NK-92 (cell line): Measurements from ENCODE around the gene DCP2.

Source experiments
- DNase-seq: peaks from one replicate; lab custom pipeline; 2025; ENCODE audit not compliant: unreplicated experiment; lab: John Stamatoyannopoulos, UW

DCP2 gene

GRCh38 chr5:113042491-113043243 is 66.1 kb downstream of the DCP2 start:
- no peak for DNase-seq

DNA sequence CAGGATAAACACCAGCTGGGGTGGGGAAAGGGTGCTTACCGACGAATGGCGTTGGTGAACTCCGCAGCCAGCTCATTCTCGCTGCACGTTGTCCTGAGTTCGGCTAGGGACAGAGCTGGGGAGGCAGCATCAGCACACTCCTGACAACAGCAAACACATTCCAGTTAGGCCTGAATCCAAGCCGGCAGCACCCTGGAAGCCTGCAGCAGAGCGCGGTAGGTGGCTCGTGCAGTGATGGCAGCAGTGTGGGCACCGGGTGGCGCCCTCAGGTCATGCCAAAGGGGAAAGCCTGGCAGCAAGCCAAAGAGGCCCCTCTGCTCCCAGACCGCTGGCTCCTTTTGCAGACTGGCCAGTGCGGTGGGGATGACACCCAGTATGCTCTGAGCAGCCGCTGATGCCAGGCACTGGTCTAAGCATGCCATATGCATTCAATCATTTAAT is 66.9 kb downstream of the DCP2 start:
- no peak for DNase-seq

GRCh38 chr5:113044776-113045465 is 68.3 kb downstream of the DCP2 start:
- no peak for DNase-seq

DNA sequence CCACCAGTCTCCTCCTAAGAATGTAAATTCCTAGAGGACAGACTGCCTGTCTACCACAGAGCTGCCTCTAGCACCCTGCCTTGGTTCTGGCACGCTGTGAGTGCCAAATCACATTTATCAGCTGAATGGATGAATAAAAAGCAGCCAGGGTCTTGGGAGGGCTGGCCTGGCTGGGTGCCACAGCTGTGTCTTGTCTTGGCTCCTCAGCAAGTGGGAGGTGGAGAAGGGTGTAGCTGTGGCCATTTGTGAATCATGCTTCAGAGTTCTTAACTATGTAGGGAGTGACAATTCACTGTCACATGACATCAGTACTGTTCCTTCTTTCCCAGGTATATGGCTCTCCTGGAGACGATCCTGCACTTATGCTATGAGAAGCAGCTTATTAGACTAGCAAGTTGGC is 70.6 kb downstream of the DCP2 start:
- no peak for DNase-seq

DNA sequence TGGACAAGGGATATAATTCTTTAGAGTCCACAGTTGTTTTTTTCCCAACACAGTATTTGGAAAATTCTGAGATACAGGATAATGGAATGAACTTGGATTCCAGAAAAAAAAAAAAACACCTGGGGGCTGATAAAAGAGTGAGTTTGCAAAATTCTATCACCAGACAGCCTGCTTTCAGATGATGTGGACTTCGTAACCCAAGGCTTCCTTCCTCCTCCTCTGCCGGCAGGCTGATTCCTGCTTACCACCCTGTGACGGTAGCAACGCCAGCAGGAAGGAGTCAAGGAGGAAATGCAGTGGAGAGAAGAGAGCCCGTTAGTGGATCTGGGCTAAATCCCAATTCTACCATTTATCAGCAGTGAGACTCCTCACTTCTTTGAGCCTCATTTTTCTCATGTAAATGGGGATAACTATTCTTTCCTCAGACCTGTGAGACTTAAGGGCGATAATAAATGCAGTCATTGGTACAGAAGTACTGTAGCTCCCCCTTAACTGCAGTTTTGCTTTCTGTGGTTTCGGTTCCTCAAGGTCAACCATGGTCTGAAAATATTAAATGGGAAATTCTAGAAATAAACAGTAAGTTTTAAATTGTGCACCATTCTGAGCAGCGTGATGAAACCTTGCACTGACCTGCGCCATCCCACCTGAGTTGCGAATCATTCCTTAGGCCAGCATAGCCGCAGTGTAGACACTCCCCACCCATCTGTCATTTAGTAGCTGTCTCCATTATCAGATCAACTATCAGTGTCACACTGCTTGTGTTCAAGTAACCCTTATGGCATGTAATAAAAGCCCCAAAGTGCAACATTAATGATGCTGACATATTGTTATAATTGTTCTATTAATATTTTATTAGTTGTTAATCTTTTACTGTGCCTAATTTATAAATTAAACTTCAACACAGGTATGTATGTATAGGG is 71.4 kb downstream of the DCP2 start:
- DNase-seq: no peak

GRCh38 chr5:113048931-113049330 is 72.3 kb downstream of the DCP2 start:
- no peak for DNase-seq

DNA sequence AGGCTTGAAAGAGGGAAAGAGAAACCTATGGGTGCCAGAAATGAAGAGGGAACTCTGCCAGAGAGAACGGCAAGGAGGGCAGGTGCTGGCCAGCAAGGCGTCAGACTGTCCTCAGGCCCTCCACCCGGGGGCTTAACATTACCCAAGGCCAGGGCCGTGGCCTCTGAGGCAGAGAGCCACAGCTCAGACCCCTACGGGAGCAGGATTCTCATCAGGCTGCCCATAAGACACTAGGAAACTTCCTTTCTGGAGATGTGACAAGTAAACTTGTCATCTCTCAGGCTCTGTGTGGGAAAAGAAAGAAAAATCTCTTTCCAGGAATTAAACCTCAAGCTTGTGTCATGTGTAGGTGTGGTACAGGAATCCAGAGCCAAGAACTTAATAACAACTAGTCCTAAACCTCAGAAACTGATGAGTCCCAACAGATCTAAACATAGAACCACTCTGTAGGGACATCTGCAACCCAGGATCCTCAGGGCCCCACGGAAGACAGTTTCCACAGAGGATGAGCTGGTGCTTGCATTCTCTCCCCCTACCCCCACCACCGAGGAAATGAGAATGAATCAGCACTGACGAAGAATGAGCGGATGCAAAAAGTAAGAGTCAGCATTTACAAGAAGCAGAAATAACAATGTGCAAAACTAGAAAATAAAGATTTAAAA is 74.3 kb downstream of the DCP2 start:
- no peak for DNase-seq

GRCh38 chr5:113052041-113052795 is 75.6 kb downstream of the DCP2 start:
- DNase-seq: no peak

DNA sequence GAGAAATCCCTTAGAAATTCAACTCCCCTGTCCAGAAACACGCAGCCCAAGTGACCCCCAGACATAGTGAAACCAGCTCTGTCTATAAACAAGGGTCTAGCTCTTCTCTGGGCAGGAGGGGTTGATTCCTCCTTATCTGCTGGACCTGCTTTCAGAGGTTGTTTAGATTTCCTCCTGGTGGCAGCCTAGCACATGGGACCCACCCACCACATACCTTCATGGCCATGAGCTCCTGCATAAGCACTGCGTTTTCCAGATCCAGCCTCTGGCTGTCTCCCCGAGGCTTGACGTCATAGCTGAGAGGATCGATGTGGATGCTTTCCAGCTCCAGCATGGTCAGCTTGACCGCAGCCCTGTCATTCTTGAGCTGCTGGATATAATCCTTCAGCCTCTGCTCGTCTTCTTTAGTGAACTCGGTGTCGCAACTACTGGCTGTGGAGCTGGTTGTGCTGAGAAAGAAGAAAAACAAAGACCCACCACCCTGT is 77.0 kb downstream of the DCP2 start:
- DNase-seq: no peak

GRCh38 chr5:113054899-113055298 is 78.3 kb downstream of the DCP2 start:
- DNase-seq: no peak

DNA sequence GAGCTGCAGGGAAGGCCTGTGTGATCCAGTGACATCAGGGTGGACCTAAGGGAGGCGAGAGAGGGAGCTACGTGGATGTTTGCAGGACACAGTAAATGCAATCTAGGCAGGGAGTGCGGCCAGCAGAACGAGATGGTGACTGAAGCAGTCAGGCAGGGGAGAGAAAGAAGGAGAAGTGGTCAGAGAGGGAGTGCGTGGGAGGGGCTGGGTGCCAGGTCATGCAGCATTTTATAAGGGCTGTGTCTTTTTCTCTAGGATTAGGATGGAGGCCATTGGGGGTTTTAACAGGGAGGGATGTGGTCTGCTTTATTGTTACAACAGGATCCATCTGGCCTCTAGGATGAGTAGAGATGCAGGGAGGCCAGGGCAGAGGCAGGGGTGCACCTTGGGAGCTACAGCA is 80.4 kb downstream of the DCP2 start:
- no peak for DNase-seq

DNA sequence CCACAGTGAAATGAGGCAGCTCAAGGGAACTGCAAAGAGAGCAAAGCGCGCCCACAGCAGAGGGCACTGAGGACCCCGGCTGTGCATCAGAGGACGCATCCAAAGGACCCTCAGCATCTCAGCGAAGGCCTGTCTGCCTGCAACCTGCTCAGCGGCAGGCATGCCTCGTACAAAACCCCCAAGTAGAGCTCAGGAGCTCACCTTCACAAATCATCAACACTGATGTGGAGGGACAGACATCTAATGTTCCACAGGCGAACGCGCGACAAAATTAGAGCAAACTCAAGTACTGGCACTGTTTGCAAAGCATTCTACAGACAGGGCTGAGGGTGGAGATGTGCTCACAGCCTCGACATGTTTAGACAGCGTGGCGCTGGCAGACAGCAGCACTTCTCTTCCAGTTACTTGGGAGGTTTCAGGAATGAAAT is 81.0 kb downstream of the DCP2 start:
- no peak for DNase-seq

DNA sequence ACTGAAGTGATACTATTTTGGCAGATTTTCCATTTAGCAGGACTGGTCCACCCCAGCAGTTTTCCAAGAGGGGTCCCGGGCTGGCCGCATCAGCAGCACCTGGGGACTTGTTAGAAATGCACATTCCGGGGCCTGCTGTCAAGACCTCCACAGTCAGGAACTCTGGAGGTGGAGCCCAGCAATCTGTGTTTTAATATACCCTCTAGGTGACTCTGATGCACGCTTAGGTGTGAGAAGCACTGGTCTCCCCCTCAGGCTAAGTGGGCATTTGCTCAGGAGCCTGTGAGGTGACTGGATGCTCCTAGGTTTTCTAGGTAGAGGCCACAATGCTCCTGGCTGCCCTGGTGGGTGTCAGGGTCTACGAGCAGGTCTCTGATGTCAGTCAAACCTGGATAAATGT is 81.7 kb downstream of the DCP2 start:
- DNase-seq: no peak

GRCh38 chr5:113058706-113059226 is 82.2 kb downstream of the DCP2 start:
- DNase-seq: no peak

DNA sequence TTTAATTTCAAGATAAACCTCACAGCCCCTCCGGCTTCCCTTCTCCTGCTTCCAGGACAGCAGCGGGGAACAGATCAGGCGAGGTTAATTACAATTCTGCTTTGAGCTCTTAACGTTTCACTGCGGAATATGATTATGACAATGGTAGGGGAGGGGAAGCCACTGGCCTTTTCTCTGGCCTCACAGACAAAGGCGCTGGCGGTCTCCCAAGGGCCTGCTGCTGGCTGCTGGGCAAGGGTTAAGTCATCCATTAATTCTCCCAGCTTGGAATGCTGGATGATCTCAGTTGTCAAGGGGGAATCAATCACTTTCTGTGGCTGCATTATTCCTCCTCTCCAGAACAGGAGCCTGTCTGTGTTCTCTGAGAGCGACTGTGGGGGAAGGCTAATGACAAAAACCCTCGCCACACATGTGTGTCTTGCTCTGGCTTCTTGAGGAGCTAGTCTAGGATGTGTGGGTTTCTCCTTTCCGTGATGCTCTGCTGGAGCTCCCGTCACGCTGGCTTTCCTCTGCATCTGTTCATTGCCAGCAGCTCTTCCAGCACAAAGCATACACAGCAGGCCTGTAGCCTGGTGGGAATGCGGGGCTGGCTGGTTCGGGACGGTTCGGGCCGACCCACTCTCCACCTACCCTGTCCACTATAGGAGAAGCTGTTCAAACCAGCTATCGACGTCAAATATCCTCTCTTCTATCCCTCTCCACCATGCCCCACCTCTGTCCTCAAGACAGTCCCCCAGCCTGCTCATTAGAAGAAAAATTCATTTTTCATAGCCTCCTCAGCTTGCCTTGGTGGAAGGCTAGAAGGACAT is 82.8 kb downstream of the DCP2 start:
- DNase-seq: no peak

- no peak for DNase-seq
Measured at GRCh38 chr5:113060408-113061025, 83.9 kb downstream of the DCP2 start.

- no peak for DNase-seq
Measured at GRCh38 chr5:113061846-113062780, 85.5 kb downstream of the DCP2 start.
